A673 (cell line): ENCODE measurements around the gene CTTN. TPM values are rescaled to one million over a fixed set of nuclear protein-coding genes. Genes with fewer than 3 reads are reported as not detected.

Experiments
- BruUV-seq: library from RNA; stranded (reverse); fragments of 400-500 nt; replicated peaks from 2 replicates; lab custom pipeline; 2021; lab: Mats Ljungman, UMichigan
- CTCF ChIA-PET: fragments of 300-600 bp; sonication (Branson Sonifier 250); formaldehyde crosslinking; loops from one replicate; lab custom pipeline; 2022; ENCODE audit warnings: antibody characterized with exemption; lab: Charles Lee
- POLR2A ChIA-PET: fragments of 300-600 bp; sonication (Branson Sonifier 250); formaldehyde crosslinking; loops from one replicate; lab custom pipeline; 2022; ENCODE audit warnings: antibody characterized with exemption; ENCODE audit not compliant: low non-redundant PET; lab: Charles Lee
- DNase-seq: peaks from one replicate; pipeline ENCODE4 v3.0.0-alpha.2; 2015; ENCODE audit warnings: low spot score
- H3K27ac ChIP-seq: fragments of 200-600 bp; sonication (generic); 2 replicates; pipeline ENCODE4 v1.5.1; 2016; ENCODE audit warnings: mixed run types, low read depth, mild to moderate bottlenecking, mixed read lengths, antibody characterized with exemption, low read length; ENCODE audit not compliant: poor library complexity, severe bottlenecking
- H3K27me3 ChIP-seq: fragments of 200-600 bp; sonication (generic); replicated peaks from 2 replicates; pipeline ENCODE4 v1.6.1; 2017; ENCODE audit warnings: mixed run types, low read depth, mild to moderate bottlenecking, mixed read lengths, antibody characterized with exemption, low read length; ENCODE audit not compliant: insufficient read depth, poor library complexity
- H3K36me3 ChIP-seq: fragments of 200-600 bp; sonication (generic); 2 replicates; pipeline ENCODE4 v1.6.1; 2016; ENCODE audit warnings: mixed run types, mild to moderate bottlenecking, mixed read lengths, antibody characterized with exemption, low read length; ENCODE audit not compliant: insufficient read depth, poor library complexity, severe bottlenecking
- H3K4me1 ChIP-seq: fragments of 200-600 bp; sonication (generic); 2 replicates; pipeline ENCODE4 v1.6.1; 2017; ENCODE audit warnings: mixed run types, mild to moderate bottlenecking, mixed read lengths, antibody characterized with exemption, low read length; ENCODE audit not compliant: insufficient read depth, poor library complexity, severe bottlenecking
- H3K4me3 ChIP-seq: fragments of 200-600 bp; sonication (generic); 2 replicates; pipeline ENCODE4 v1.5.1; 2016; ENCODE audit warnings: low read depth, mixed run types, mild to moderate bottlenecking, mixed read lengths, low read length; ENCODE audit not compliant: poor library complexity, severe bottlenecking
- H3K9me3 ChIP-seq: fragments of 200-600 bp; sonication (generic); 2 replicates; pipeline ENCODE4 v1.6.1; 2016; ENCODE audit warnings: mixed run types, low read depth, mild to moderate bottlenecking, mixed read lengths, antibody characterized with exemption, low read length; ENCODE audit not compliant: poor library complexity, severe bottlenecking
- CTCF ChIP-seq: fragments of 300-800, 200-600 bp; sonication (generic); conservative IDR thresholded peaks from 2 replicates; pipeline ENCODE4 v1.5.1; 2017; ENCODE audit warnings: low read depth, mild to moderate bottlenecking, antibody characterized with exemption, low read length, moderate library complexity, mixed read lengths
- EZH2 ChIP-seq: fragments of 200-600 bp; sonication (generic); IDR thresholded peaks from 2 replicates; pipeline ENCODE4 v1.6.1; 2017; ENCODE audit warnings: borderline replicate concordance, low read depth, mild to moderate bottlenecking, mixed read lengths, antibody characterized with exemption, low read length; ENCODE audit not compliant: poor library complexity, severe bottlenecking
- intact Hi-C: fragments of 100-400 bp; cut with micrococcal nuclease; formaldehyde crosslinking; loops from one replicate; pipeline ENCODE4 v1.10.0; 2022; ENCODE audit not compliant: unreplicated experiment
- total RNA-seq: library from RNA; stranded (reverse); gene quantifications from 2 replicates; pipeline ENCODE4 v1.2.3, GENCODE V29; 2021

The CTTN gene
- total RNA-seq, 1 experiment from 2014 or later: 247 TPM

GRCh38 chr11:70411713-70412452 is 13.6 kb downstream of the CTTN start:
- Histone ChIP-seq H3K27me3 (no peaks in the 10 kb centered on the region), H3K4me3 (no peak overlapping the region), H3K4me1 (no peaks in the 10 kb centered on the region), H3K9me3 (no peaks in the 10 kb centered on the region), H3K27ac (no peak overlapping the region), H3K36me3 (peaks cover 96% of the 10 kb centered on the region)
- POLR2A ChIA-PET: no interaction called here
- BruUV-seq: no TSS peak
- intact Hi-C loops: no loop called here
- no peak for DNase-seq
- CTCF ChIA-PET: no interaction called here
- TF ChIP-seq EZH2 (no peak), CTCF (no peak)

- ChIA-PET POLR2A (no interaction called here), CTCF (no interaction called here)
- no peak overlapping the region for H3K4me3 ChIP-seq
- no peaks in the 10 kb centered on the region for H3K9me3 ChIP-seq
- no peak for DNase-seq
- H3K27ac ChIP-seq: no peak overlapping the region
- H3K27me3 ChIP-seq: no peaks in the 10 kb centered on the region
- H3K4me1 ChIP-seq: no peaks in the 10 kb centered on the region
- H3K36me3 ChIP-seq: peaks cover 96% of the 10 kb centered on the region
- BruUV-seq: no TSS peak
- intact Hi-C loops: no loop called here
- no peak for TF ChIP-seq EZH2
- TF ChIP-seq CTCF: no peak
These were observed 14.8 kb downstream of the CTTN start for GRCh38 chr11:70413151-70413550.

GRCh38 chr11:70414341-70415100 is 16.2 kb downstream of the CTTN start:
- ChIA-PET CTCF (no interaction called here), POLR2A (no interaction called here)
- no peak for DNase-seq
- Histone ChIP-seq H3K4me3 (no peak overlapping the region), H3K27me3 (no peaks in the 10 kb centered on the region), H3K9me3 (no peaks in the 10 kb centered on the region), H3K36me3 (peaks cover 91% of the 10 kb centered on the region), H3K4me1 (no peaks in the 10 kb centered on the region), H3K27ac (no peak overlapping the region)
- no TSS peak for BruUV-seq
- TF ChIP-seq EZH2: no peak
- no peak for TF ChIP-seq CTCF
- intact Hi-C loops: no loop called here
